ENCODE results near the gene MYB.

DNA sequence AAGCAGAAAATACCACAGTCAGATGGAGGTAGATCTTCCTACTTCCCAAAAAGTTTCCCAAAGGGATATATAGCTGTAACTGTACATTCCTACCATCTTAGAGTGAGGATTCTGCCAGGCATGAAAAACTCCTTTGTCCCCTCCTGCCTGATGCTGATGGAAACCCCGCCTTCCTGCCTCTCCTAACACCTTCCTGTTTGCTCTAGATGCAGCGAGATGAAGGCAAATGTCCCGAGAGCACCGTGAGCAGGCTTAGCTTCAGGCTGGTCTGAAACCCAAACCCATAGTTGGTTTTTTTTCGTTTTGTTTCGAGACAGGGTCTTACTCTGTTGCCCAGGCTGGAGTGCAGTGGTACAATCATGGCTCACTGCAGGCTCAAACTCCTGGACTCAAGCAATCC is 55.6 kb downstream of the MYB start:
- TF ChIP-seq, protein P1, sequence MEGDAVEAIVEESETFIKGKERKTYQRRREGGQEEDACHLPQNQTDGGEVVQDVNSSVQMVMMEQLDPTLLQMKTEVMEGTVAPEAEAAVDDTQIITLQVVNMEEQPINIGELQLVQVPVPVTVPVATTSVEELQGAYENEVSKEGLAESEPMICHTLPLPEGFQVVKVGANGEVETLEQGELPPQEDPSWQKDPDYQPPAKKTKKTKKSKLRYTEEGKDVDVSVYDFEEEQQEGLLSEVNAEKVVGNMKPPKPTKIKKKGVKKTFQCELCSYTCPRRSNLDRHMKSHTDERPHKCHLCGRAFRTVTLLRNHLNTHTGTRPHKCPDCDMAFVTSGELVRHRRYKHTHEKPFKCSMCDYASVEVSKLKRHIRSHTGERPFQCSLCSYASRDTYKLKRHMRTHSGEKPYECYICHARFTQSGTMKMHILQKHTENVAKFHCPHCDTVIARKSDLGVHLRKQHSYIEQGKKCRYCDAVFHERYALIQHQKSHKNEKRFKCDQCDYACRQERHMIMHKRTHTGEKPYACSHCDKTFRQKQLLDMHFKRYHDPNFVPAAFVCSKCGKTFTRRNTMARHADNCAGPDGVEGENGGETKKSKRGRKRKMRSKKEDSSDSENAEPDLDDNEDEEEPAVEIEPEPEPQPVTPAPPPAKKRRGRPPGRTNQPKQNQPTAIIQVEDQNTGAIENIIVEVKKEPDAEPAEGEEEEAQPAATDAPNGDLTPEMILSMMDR (IDR thresholded peaks at IDR 0.05) = no peak
- TF ChIP-seq POLR2A (IDR thresholded peaks at IDR 0.05) = no peak
